Measurements from ENCODE around the gene GUCY1A1. TPM values are rescaled to one million over a fixed set of nuclear protein-coding genes. Genes with fewer than 3 reads are reported as not detected.
A peak's percentile ranks its signal among the peaks of the same experiment; 100 is the strongest.

Gene GUCY1A1
- total and polyA plus RNA-seq, 8 donors = 78.0 to 155 (median 114) TPM

- intact Hi-C loops (cut with DNase I) = no loop called here
- H3K4me1 ChIP-seq = peaks cover 3 to 29% of the 10 kb centered on the region in 2 donors
- TF ChIP-seq, protein P1, sequence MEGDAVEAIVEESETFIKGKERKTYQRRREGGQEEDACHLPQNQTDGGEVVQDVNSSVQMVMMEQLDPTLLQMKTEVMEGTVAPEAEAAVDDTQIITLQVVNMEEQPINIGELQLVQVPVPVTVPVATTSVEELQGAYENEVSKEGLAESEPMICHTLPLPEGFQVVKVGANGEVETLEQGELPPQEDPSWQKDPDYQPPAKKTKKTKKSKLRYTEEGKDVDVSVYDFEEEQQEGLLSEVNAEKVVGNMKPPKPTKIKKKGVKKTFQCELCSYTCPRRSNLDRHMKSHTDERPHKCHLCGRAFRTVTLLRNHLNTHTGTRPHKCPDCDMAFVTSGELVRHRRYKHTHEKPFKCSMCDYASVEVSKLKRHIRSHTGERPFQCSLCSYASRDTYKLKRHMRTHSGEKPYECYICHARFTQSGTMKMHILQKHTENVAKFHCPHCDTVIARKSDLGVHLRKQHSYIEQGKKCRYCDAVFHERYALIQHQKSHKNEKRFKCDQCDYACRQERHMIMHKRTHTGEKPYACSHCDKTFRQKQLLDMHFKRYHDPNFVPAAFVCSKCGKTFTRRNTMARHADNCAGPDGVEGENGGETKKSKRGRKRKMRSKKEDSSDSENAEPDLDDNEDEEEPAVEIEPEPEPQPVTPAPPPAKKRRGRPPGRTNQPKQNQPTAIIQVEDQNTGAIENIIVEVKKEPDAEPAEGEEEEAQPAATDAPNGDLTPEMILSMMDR (IDR thresholded peaks at IDR 0.05) = no peak
- DNase-seq (peak; percentile 56 to 86 (median 71)), ATAC-seq (peak; percentile 64)
- peak overlapping the region; percentile 55 to 66 for H3K4me3 ChIP-seq
- H3K36me3 ChIP-seq = no peaks in the 10 kb centered on the region
- H3K27ac ChIP-seq = peak overlapping the region; percentile 85 to 95
- H3K9me3 ChIP-seq = no peaks in the 10 kb centered on the region
- peaks cover 0 to 32% of the 10 kb centered on the region in 2 donors for H3K27me3 ChIP-seq
Measured at GRCh38 chr4:155667568-155668511, 1.2 kb downstream of the GUCY1A1 start.

DNA sequence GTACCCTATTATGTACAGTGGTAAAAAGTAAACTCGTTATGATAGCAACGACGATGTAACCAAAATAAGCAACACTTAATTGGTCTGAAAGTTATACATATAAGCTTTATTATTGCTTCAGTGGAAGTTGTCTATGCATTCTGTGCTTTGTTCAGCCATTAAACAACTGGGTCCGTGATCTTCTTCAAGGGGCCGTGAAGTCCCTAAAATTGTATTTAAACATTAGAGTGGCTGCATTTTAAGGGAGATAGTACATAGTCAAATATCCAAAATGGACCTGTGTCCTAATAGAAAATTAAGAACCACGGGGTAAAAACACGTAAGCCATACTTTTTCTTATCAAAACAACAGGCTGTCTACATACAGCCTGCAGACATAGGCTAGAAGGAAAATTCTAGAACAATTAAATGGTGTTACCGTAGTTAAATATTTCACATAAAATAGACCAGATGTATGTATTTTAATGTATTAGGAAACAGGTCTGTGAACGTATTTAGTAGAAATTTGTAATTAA is 2.1 kb downstream of the GUCY1A1 start:
- peak overlapping the region; percentile 55 to 66 for H3K4me3 ChIP-seq
- TF ChIP-seq, protein P1 (IDR thresholded peaks at IDR 0.05) = no peak
- ATAC-seq (no peak), DNase-seq (no peak)
- peaks cover 3 to 31% of the 10 kb centered on the region in 2 donors for H3K4me1 ChIP-seq
- H3K9me3 ChIP-seq = no peaks in the 10 kb centered on the region
- peak overlapping the region; percentile 85 to 95 for H3K27ac ChIP-seq
- peaks cover 0 to 32% of the 10 kb centered on the region in 2 donors for H3K27me3 ChIP-seq
- intact Hi-C loops (cut with DNase I) = no loop called here
- no peaks in the 10 kb centered on the region for H3K36me3 ChIP-seq

DNA sequence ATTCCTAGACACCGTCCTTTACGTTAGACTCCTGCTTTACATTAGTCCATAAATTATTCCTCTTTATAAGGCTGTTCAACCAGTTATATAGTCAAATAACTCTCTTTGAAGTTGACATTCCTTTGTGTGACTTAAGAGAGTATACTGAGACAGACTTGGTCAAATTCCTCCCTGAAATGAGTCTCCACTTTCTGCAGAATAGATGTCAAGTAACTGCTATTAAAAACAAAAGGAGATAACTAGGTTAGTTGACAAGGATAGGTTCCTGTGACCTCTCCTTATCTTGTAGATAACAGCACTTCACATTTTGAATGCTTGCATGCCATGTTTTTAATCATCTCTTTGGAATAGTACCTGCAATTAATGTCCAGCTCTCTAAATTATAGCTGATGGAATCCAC is 5.7 kb downstream of the GUCY1A1 start:
- H3K4me3 ChIP-seq = no peak overlapping the region
- H3K27me3 ChIP-seq = peaks cover 0 to 19% of the 10 kb centered on the region in 2 donors
- no peaks in the 10 kb centered on the region for H3K9me3 ChIP-seq
- H3K4me1 ChIP-seq = peaks cover 17 to 50% of the 10 kb centered on the region in 2 donors
- intact Hi-C loops (cut with DNase I) = no loop called here
- TF ChIP-seq, protein P1 (IDR thresholded peaks at IDR 0.05) = no peak
- H3K27ac ChIP-seq = no peak overlapping the region
- DNase-seq (no peak), ATAC-seq (no peak)
- H3K36me3 ChIP-seq = no peaks in the 10 kb centered on the region

- TF ChIP-seq, protein P1 (IDR thresholded peaks at IDR 0.05) = no peak
- Histone ChIP-seq H3K27ac (peak overlapping the region in 1 of 2 donors; percentile 39), H3K36me3 (no peaks in the 10 kb centered on the region), H3K27me3 (peaks cover 0 to 7% of the 10 kb centered on the region in 2 donors), H3K9me3 (no peaks in the 10 kb centered on the region), H3K4me1 (peaks cover 17 to 43% of the 10 kb centered on the region in 2 donors), H3K4me3 (no peak overlapping the region)
- no peak for DNase-seq
- intact Hi-C loops (cut with DNase I) = no loop called here
- ATAC-seq = no peak
Measured at GRCh38 chr4:155673453-155673979, 6.9 kb downstream of the GUCY1A1 start.

- ATAC-seq (no peak), DNase-seq (no peak)
- Histone ChIP-seq H3K36me3 (no peaks in the 10 kb centered on the region), H3K4me1 (peaks cover 17 to 43% of the 10 kb centered on the region in 2 donors), H3K9me3 (no peaks in the 10 kb centered on the region), H3K27me3 (no peaks in the 10 kb centered on the region), H3K4me3 (no peak overlapping the region), H3K27ac (no peak overlapping the region)
- TF ChIP-seq, protein P1 (IDR thresholded peaks at IDR 0.05) = no peak
- intact Hi-C loops (cut with DNase I) = no loop called here
Measured at GRCh38 chr4:155674669-155675071, 8.0 kb downstream of the GUCY1A1 start.
